IMR-90 (cell line): ENCODE measurements around the gene LGALS16.

Experiments used
- BHLHE40 ChIP-seq: fragments of 150-350 bp; IDR thresholded peaks from 2 replicates; pipeline ENCODE4 v1.6.1; 2016; ENCODE audit warnings: mild to moderate bottlenecking, low read depth, low read length
- CEBPB ChIP-seq: IDR thresholded peaks from 2 replicates; pipeline ENCODE4 v1.6.1; 2012; ENCODE audit warnings: low read depth, low read length, improper control_type of control experiment
- CHD1 ChIP-seq: IDR thresholded peaks from 2 replicates; pipeline ENCODE4 v1.6.1; 2012; ENCODE audit warnings: low read depth, low read length, improper control_type of control experiment
- FOS ChIP-seq: fragments of 150-350 bp; IDR thresholded peaks from 2 replicates; pipeline ENCODE4 v1.6.1; 2016; ENCODE audit warnings: low read depth, low read length
- POLR2A ChIP-seq: IDR thresholded peaks from 2 replicates; pipeline ENCODE4 v1.6.1; 2012; ENCODE audit warnings: mild to moderate bottlenecking, low read depth, low read length
- RAD21 ChIP-seq: IDR thresholded peaks from 2 replicates; pipeline ENCODE4 v1.6.1; 2012; ENCODE audit warnings: low read length, improper control_type of control experiment
- RCOR1 ChIP-seq: IDR thresholded peaks from 2 replicates; pipeline ENCODE4 v1.6.1; 2012; ENCODE audit warnings: mild to moderate bottlenecking, low read length, improper control_type of control experiment; ENCODE audit not compliant: insufficient replicate concordance
- RFX5 ChIP-seq: IDR thresholded peaks from 2 replicates; pipeline ENCODE4 v1.8.0; 2012; ENCODE audit warnings: low read depth, mild to moderate bottlenecking, low read length, moderate library complexity
- SMC3 ChIP-seq: fragments of 150-350 bp; IDR thresholded peaks from 2 replicates; pipeline ENCODE4 v1.6.1; 2016; ENCODE audit warnings: low read depth, mild to moderate bottlenecking, antibody characterized with exemption, low read length, moderate library complexity
- TF ChIP-seq, protein P1 (sequence below): conservative IDR thresholded peaks from 2 replicates; pipeline ENCODE4 v1.5.1; 2012; ENCODE audit warnings: mild to moderate bottlenecking, low read depth, low read length, improper control_type of control experiment

DNA sequence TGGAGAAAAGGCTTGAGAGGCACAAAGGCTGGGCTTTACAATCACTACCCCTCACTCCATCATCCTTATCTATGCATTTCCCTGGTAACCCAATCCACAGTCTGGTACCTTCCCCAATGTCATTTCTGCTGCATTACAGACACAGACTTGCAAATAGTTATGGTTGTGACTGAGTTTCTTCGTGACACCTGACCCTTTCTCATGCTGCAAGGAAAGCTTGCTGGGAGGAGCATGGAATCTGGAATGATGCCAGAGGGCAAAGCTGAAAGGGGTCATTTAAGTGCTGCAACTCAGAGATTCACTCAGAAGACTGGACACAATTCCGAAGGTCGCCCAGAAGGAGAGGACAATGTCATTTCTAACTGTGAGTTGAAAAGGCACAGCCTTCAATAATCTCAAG is at the start of gene LGALS16:
- TF ChIP-seq RAD21 (no peak), SMC3 (no peak), CEBPB (no peak), POLR2A (no peak), BHLHE40 (no peak), CHD1 (no peak), RFX5 (no peak), RCOR1 (no peak), FOS (no peak)
- TF ChIP-seq, protein P1, sequence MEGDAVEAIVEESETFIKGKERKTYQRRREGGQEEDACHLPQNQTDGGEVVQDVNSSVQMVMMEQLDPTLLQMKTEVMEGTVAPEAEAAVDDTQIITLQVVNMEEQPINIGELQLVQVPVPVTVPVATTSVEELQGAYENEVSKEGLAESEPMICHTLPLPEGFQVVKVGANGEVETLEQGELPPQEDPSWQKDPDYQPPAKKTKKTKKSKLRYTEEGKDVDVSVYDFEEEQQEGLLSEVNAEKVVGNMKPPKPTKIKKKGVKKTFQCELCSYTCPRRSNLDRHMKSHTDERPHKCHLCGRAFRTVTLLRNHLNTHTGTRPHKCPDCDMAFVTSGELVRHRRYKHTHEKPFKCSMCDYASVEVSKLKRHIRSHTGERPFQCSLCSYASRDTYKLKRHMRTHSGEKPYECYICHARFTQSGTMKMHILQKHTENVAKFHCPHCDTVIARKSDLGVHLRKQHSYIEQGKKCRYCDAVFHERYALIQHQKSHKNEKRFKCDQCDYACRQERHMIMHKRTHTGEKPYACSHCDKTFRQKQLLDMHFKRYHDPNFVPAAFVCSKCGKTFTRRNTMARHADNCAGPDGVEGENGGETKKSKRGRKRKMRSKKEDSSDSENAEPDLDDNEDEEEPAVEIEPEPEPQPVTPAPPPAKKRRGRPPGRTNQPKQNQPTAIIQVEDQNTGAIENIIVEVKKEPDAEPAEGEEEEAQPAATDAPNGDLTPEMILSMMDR: no peak
